ENCODE results near the gene PSPC1. TPM values are rescaled to one million over a fixed set of nuclear protein-coding genes. Genes with fewer than 3 reads are reported as not detected.
"Not testable (repeated sequence)": the region's sequence is repeated elsewhere in the genome, so short reads cannot be mapped to it uniquely, and the experiment has no call there.

PSPC1 gene
- total RNA-seq, 1 donor from 2014 or later: 50.1 TPM

DNA sequence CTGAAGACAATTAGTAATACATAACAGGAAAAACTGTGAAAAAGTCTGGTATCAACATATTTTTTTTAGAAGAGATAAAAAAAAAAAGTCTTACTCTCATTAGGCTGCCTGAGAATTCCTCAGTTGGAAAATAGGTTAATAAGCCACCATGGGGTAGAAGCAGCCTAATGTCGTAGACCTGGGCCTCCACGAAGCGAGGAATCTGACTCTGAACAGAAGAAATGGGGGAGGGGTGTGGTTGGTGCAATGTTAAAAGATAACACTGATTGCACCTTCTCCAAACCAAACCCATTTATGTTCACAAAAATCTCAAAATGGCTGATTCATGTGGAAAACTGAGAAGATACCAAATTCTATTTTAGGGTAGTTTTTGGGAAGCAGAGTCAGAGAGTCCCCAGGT is 86.9 kb downstream of the PSPC1 start:
- Mint-ChIP-seq H3K27ac (ENCODE audit: unreplicated experiment) (no peak overlapping the region), H3K4me3 (ENCODE audit: unreplicated experiment) (no peak overlapping the region), H3K4me1 (ENCODE audit: unreplicated experiment) (peaks cover 3% of the 10 kb centered on the region), H3K36me3 (ENCODE audit: low read depth, unreplicated experiment) (peaks cover 4% of the 10 kb centered on the region), H3K9me3 (ENCODE audit: unreplicated experiment) (no peaks in the 10 kb centered on the region), H3K27me3 (ENCODE audit: unreplicated experiment) (peaks cover 3% of the 10 kb centered on the region)
- no peak for DNase-seq (ENCODE audit: low spot score)
- TF ChIP-seq, protein P1, sequence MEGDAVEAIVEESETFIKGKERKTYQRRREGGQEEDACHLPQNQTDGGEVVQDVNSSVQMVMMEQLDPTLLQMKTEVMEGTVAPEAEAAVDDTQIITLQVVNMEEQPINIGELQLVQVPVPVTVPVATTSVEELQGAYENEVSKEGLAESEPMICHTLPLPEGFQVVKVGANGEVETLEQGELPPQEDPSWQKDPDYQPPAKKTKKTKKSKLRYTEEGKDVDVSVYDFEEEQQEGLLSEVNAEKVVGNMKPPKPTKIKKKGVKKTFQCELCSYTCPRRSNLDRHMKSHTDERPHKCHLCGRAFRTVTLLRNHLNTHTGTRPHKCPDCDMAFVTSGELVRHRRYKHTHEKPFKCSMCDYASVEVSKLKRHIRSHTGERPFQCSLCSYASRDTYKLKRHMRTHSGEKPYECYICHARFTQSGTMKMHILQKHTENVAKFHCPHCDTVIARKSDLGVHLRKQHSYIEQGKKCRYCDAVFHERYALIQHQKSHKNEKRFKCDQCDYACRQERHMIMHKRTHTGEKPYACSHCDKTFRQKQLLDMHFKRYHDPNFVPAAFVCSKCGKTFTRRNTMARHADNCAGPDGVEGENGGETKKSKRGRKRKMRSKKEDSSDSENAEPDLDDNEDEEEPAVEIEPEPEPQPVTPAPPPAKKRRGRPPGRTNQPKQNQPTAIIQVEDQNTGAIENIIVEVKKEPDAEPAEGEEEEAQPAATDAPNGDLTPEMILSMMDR (IDR thresholded peaks at IDR 0.05; ENCODE audit: unreplicated experiment): no peak

DNA sequence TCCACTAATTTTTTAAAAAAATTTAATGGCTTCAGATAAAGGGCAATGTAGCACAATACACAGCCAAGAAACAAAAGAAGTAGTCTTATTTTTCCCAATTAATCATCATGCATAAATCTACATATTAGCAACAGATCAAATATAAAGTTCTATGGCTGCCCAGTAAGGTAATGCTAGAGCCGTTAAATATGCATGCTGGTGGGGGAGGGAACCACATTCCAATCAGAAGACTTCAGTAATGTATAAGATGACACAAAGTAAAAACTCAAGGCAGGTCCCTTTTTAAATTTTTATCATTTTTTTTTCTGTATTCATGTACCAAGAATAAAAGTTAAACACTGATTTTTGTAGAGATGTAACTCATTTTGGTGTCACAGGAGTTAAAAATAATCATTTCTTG is 87.3 kb downstream of the PSPC1 start:
- Mint-ChIP-seq H3K27me3 (ENCODE audit: unreplicated experiment) (peaks cover 4% of the 10 kb centered on the region), H3K36me3 (ENCODE audit: low read depth, unreplicated experiment) (peaks cover 4% of the 10 kb centered on the region), H3K4me3 (ENCODE audit: unreplicated experiment) (no peak overlapping the region), H3K4me1 (ENCODE audit: unreplicated experiment) (peaks cover 3% of the 10 kb centered on the region), H3K9me3 (ENCODE audit: unreplicated experiment) (no peaks in the 10 kb centered on the region), H3K27ac (ENCODE audit: unreplicated experiment) (no peak overlapping the region)
- TF ChIP-seq, protein P1 (IDR thresholded peaks at IDR 0.05; ENCODE audit: unreplicated experiment): no peak
- no peak for DNase-seq (ENCODE audit: low spot score)

DNA sequence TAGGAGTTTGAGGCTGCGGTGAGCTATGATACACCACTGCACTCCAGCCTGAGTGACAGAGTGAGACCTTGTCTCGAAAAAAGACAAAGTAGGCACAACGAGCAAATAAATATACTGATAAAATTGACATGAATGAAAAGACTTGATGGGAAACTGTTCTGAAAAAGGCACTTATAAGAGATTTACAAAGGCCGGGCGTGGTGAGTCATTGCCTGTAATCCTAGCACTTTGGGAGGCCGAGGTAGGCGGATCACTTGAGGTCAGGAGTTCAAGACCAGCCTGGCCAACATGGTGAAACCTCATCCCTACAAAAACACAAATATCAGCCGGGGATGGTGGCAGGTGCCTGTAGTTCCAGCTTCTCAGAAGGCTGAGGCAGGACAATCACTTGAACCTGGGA is 91.3 kb downstream of the PSPC1 start:
- H3K27ac Mint-ChIP-seq (ENCODE audit: unreplicated experiment): peak overlapping the region; percentile 7

DNA sequence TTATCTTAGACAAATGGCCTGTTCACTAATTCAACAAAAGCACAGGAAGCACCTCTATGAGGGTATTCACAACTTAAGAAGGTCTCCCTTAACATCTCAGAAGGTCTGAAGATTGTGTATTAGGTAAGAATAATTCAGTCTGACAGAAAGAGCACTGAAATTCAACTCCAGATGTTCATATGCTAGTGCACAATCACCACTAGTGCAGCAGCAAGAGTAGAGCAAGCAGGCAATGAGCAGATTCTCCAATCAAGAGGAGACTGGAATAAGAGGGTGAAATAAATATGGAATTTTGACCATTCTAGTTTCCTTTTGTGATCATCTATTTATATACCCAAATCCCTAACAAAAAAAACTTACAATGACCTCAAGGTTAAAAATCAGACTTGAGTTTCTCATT is 97.3 kb downstream of the PSPC1 start:
- TF ChIP-seq, protein P1 (IDR thresholded peaks at IDR 0.05; ENCODE audit: unreplicated experiment): no peak
- peaks cover 20% of the 10 kb centered on the region for H3K4me1 Mint-ChIP-seq (ENCODE audit: unreplicated experiment)
- no peaks in the 10 kb centered on the region for H3K9me3 Mint-ChIP-seq (ENCODE audit: unreplicated experiment)
- no peak overlapping the region for H3K4me3 Mint-ChIP-seq (ENCODE audit: unreplicated experiment)
- peak overlapping the region; percentile 16 for H3K27ac Mint-ChIP-seq (ENCODE audit: unreplicated experiment)
- H3K36me3 Mint-ChIP-seq (ENCODE audit: low read depth, unreplicated experiment): no peaks in the 10 kb centered on the region
- DNase-seq (ENCODE audit: low spot score): no peak
- H3K27me3 Mint-ChIP-seq (ENCODE audit: unreplicated experiment): no peaks in the 10 kb centered on the region

More for the DNA sequence above, 91.3 kb downstream of the PSPC1 start:
- not testable (repeated sequence) for H3K9me3 Mint-ChIP-seq (ENCODE audit: unreplicated experiment); H3K27me3 Mint-ChIP-seq (ENCODE audit: unreplicated experiment); DNase-seq (ENCODE audit: low spot score); H3K4me3 Mint-ChIP-seq (ENCODE audit: unreplicated experiment); H3K4me1 Mint-ChIP-seq (ENCODE audit: unreplicated experiment); H3K36me3 Mint-ChIP-seq (ENCODE audit: low read depth, unreplicated experiment)

DNA sequence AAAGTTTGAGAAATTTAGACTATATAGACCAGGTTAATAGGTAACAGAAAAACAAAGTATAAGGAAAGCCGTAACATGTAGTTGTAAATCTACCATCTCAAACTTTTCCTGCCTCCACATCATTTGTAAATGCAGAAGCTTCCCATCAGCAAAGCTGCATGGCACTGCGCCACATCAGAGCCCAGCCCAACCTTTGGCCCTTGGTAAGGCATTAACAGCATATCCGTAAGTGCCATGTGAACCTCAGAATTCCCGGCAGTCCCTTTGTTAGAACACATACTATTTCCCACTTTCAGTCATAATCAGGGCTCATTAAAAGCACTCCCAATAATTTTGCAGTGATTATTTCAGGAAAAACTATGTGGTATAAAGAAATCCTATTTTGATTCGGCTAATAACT is 97.7 kb downstream of the PSPC1 start:
- H3K27ac Mint-ChIP-seq (ENCODE audit: unreplicated experiment): no peak overlapping the region
- DNase-seq (ENCODE audit: low spot score): no peak
- peaks cover 18% of the 10 kb centered on the region for H3K4me1 Mint-ChIP-seq (ENCODE audit: unreplicated experiment)
- H3K36me3 Mint-ChIP-seq (ENCODE audit: low read depth, unreplicated experiment): no peaks in the 10 kb centered on the region
- no peaks in the 10 kb centered on the region for H3K27me3 Mint-ChIP-seq (ENCODE audit: unreplicated experiment)
- H3K4me3 Mint-ChIP-seq (ENCODE audit: unreplicated experiment): no peak overlapping the region
- TF ChIP-seq, protein P1 (IDR thresholded peaks at IDR 0.05; ENCODE audit: unreplicated experiment): no peak
- H3K9me3 Mint-ChIP-seq (ENCODE audit: unreplicated experiment): no peaks in the 10 kb centered on the region

DNA sequence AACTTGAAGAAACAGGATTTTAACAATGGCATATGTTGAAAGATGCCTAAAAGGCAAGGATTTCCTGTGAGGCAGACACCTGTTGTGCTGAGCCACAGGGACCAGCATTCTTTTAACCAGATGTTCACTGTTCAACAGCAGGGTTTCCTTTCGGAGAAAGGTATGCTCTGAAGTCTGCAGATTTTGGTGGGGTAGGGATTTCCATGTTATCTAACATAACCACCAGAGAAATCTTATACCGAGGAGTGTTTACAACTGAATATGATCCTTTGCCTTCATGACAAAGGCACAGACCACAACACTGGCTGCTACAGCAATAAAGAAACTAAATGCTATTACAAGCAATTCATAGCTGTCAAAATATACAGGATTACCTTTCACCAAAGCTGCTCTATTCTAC is 101.2 kb downstream of the PSPC1 start:
- TF ChIP-seq, protein P1 (IDR thresholded peaks at IDR 0.05; ENCODE audit: unreplicated experiment): no peak
- H3K4me1 Mint-ChIP-seq (ENCODE audit: unreplicated experiment): peaks cover 23% of the 10 kb centered on the region
- H3K27ac Mint-ChIP-seq (ENCODE audit: unreplicated experiment): peak overlapping the region; percentile 70

More for the DNA sequence above, 101.2 kb downstream of the PSPC1 start:
- Mint-ChIP-seq H3K4me3 (ENCODE audit: unreplicated experiment) (no peak overlapping the region), H3K36me3 (ENCODE audit: low read depth, unreplicated experiment) (peaks cover 6% of the 10 kb centered on the region), H3K9me3 (ENCODE audit: unreplicated experiment) (no peaks in the 10 kb centered on the region), H3K27me3 (ENCODE audit: unreplicated experiment) (no peaks in the 10 kb centered on the region)
- DNase-seq (ENCODE audit: low spot score): no peak

Data from endothelial cell (in vitro differentiated cells).